Activated CD4-positive, alpha-beta T cell treated with anti-CD3 and anti-CD28 coated beads, Interleukin-10, Interleukin-2, amounts not matched to agents 100 ng/mL and 50 ng/mL, durations not matched to agents 16 hours and 8 hours (primary cell): Measurements from ENCODE around the gene DGKB.

Experiments used
- DNase-seq: peaks from one replicate; pipeline ENCODE4 v3.0.0-alpha.2; 2020

DGKB gene

GRCh38 chr7:14751461-14751860 lies 151.1 kb downstream of the DGKB start:
- no peak for DNase-seq

GRCh38 chr7:14748461-14748860 lies 154.1 kb downstream of the DGKB start:
- no peak for DNase-seq

- DNase-seq = no peak
Measured at GRCh38 chr7:14747701-14748100, 154.8 kb downstream of the DGKB start.

- DNase-seq = no peak
Measured at GRCh38 chr7:14745076-14745475, 157.5 kb downstream of the DGKB start.

- DNase-seq = no peak
Measured at GRCh38 chr7:14740606-14741005, 161.9 kb downstream of the DGKB start.

- no peak for DNase-seq
Measured at GRCh38 chr7:14739841-14740185, 162.7 kb downstream of the DGKB start.

- no peak for DNase-seq
Measured at GRCh38 chr7:14739168-14739840, 163.2 kb downstream of the DGKB start.

- DNase-seq = no peak
Measured at GRCh38 chr7:14738086-14738485, 164.5 kb downstream of the DGKB start.

GRCh38 chr7:14734839-14735321 lies 167.7 kb downstream of the DGKB start:
- DNase-seq = no peak

- no peak for DNase-seq
Measured at GRCh38 chr7:14720785-14721184, 181.8 kb downstream of the DGKB start.

- DNase-seq = no peak
Measured at GRCh38 chr7:14717816-14718215, 184.7 kb downstream of the DGKB start.

GRCh38 chr7:14717169-14717568 lies 185.4 kb downstream of the DGKB start:
- no peak for DNase-seq

- DNase-seq = peak; percentile 83
Measured at GRCh38 chr7:14714161-14714728, 188.3 kb downstream of the DGKB start.

- no peak for DNase-seq
Measured at GRCh38 chr7:14698239-14698638, 204.3 kb downstream of the DGKB start.

GRCh38 chr7:14697684-14698083 lies 204.9 kb downstream of the DGKB start:
- no peak for DNase-seq

- peak; percentile 36 for DNase-seq
Measured at GRCh38 chr7:14691597-14692203, 210.9 kb downstream of the DGKB start.

GRCh38 chr7:14691034-14691433 lies 211.5 kb downstream of the DGKB start:
- DNase-seq = no peak

- no peak for DNase-seq
Measured at GRCh38 chr7:14690486-14690885, 212.1 kb downstream of the DGKB start.

GRCh38 chr7:14690075-14690474 lies 212.5 kb downstream of the DGKB start:
- no peak for DNase-seq

GRCh38 chr7:14688208-14688607 lies 214.3 kb downstream of the DGKB start:
- DNase-seq = no peak

- DNase-seq = no peak
Measured at GRCh38 chr7:14687777-14688176, 214.8 kb downstream of the DGKB start.

- DNase-seq = no peak
Measured at GRCh38 chr7:14687241-14687640, 215.3 kb downstream of the DGKB start.

GRCh38 chr7:14685167-14685566 lies 217.4 kb downstream of the DGKB start:
- no peak for DNase-seq

GRCh38 chr7:14682910-14683465 lies 219.6 kb downstream of the DGKB start:
- no peak for DNase-seq
